Activated CD8-positive, alpha-beta memory T cell treated with anti-CD3 and anti-CD28 coated beads, Interleukin-2, amount 50 U/mL, for 48 hours (primary cell): ENCODE data around the gene PRR15.

ENCODE experiments used
- DNase-seq: peaks from one replicate; pipeline ENCODE4 v3.0.0-alpha.2; 2020

Gene PRR15

GRCh38 chr7:29611941-29612544 is 48.4 kb downstream of the PRR15 start:
- no peak for DNase-seq

DNA sequence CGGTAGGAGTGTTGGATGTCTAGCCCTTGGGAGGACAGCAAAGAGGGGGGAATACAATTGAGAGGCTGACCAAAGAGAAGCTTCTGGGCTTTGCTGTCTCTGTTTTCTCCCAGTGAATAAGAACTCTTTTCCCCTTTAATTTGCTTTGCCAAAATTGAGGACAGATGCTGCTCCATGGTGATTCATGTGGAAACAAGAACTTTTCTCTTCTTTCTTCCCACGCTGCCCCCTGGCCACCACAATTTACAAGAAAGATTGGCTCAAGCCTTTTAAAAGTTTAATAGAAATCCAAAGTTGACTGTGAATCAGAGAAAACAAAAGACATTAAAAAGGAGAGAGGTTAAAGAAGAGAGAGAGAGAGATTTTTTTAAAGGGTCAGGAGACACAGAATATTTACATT is 49.0 kb downstream of the PRR15 start:
- no peak for DNase-seq

- DNase-seq, result no peak
Observed at GRCh38 chr7:29613100-29613499, 49.5 kb downstream of the PRR15 start.

DNA sequence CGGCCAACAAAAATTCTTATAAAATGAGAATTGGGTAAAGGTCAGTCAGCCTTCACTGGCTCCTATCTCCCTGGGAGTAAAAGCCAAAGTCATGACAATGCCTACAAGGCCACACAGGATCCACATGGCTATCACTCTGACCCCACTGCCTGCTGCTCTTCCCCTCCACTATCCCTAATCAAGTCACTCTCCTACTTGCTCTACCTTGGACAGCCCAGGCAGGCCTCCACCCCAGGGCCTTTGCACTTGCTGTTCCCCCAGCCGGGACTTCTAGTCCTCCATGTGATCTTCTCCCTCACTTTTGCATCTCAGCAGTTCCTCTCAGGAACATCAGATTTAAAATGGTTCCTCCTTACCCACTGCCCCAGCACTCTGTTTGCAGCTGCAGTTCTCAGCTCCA is 50.6 kb downstream of the PRR15 start:
- no peak for DNase-seq
